ENCODE measurements around the gene PLPP1. TPM values are rescaled to one million over a fixed set of nuclear protein-coding genes. Genes with fewer than 3 reads are reported as not detected.

The PLPP1 gene
- polyA plus RNA-seq, 1 of the 3 experiments (the other 2 are of a cell fraction): 32.8 TPM

DNA sequence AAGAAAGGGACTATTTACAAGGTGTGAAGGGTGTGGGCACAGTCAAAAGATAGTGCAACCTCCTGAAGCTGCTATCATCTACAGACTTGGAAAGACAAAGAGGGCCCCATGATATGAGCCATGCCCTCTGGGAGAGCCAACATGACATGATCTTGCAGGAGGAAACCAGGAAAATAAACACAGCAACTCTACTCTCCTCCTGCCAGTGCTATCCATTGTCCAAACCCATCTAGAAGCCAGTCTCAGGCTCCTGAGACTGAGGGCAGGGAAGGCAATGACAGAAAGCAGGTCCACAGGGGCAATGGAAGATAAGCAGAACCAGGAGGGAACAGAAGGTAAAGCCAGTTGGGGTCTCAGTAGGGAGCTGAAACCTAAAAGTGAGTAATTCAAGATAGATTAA is 37.1 kb downstream of the PLPP1 start:
- Histone ChIP-seq H3K27me3 (ENCODE audit: insufficient read depth) (no peaks in the 10 kb centered on the region), H3K9me2 (no peaks in the 10 kb centered on the region), H2AFZ (ENCODE audit: low read depth) (no peak overlapping the region), H3K27ac (ENCODE audit: low read depth in 2 of 2, low read length in 1 of 2) (no peak overlapping the region), H3F3A (replicated peaks; ENCODE audit: insufficient read depth) (no peaks in the 10 kb centered on the region), H4K20me1 (ENCODE audit: insufficient read depth) (no peaks in the 10 kb centered on the region), H3K9ac (no peak overlapping the region), H3K9me3 (no peaks in the 10 kb centered on the region), H3K79me2 (ENCODE audit: insufficient read depth) (peaks cover 46% of the 10 kb centered on the region), H3K36me3 (replicated peaks in 1 of 2; ENCODE audit: control insufficient read depth in 1 of 2, insufficient read depth in 2 of 2, low read length in 1 of 2) (no peaks in the 10 kb centered on the region), H3K4me2 (no peak overlapping the region), H3K4me3 (ENCODE audit: low read depth in 2 of 2, low read length in 1 of 2) (no peak overlapping the region), H3K4me1 (ENCODE audit: control insufficient read depth in 1 of 2, insufficient read depth in 2 of 2, low read depth in 1 of 2, low read length in 1 of 2) (no peaks in the 10 kb centered on the region; a peak in 1 of 4 replicates)
- DNase-seq: no peak
- POLR2A ChIA-PET: no interaction called here
- CTCF ChIA-PET: no interaction called here
- TF ChIP-seq NRF1 (IDR thresholded peaks at IDR 0.05; ENCODE audit: low read depth, low read length) (no peak), POLR2AphosphoS5 (IDR thresholded peaks at IDR 0.05; ENCODE audit: low read depth, low read length) (no peak), TCF12 (IDR thresholded peaks at IDR 0.05) (no peak), GABPA (IDR thresholded peaks at IDR 0.05; ENCODE audit: low read depth) (no peak), RFX5 (IDR thresholded peaks at IDR 0.05; ENCODE audit: low read length) (no peak), CHD2 (IDR thresholded peaks at IDR 0.05; ENCODE audit: low read length, partially characterized antibody) (no peak), RAD21 (IDR thresholded peaks at IDR 0.05; ENCODE audit: low read length) (no peak), ELF1 (IDR thresholded peaks at IDR 0.05) (no peak), TAF1 (IDR thresholded peaks at IDR 0.05; ENCODE audit: borderline replicate concordance, low read depth, low read length) (no peak), SIN3A (IDR thresholded peaks at IDR 0.05; ENCODE audit: borderline replicate concordance, low read depth, low read length) (no peak)
- TF ChIP-seq, protein P1, sequence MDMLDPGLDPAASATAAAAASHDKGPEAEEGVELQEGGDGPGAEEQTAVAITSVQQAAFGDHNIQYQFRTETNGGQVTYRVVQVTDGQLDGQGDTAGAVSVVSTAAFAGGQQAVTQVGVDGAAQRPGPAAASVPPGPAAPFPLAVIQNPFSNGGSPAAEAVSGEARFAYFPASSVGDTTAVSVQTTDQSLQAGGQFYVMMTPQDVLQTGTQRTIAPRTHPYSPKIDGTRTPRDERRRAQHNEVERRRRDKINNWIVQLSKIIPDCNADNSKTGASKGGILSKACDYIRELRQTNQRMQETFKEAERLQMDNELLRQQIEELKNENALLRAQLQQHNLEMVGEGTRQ (IDR thresholded peaks at IDR 0.05; ENCODE audit: borderline replicate concordance, low read depth, low read length): no peak

DNA sequence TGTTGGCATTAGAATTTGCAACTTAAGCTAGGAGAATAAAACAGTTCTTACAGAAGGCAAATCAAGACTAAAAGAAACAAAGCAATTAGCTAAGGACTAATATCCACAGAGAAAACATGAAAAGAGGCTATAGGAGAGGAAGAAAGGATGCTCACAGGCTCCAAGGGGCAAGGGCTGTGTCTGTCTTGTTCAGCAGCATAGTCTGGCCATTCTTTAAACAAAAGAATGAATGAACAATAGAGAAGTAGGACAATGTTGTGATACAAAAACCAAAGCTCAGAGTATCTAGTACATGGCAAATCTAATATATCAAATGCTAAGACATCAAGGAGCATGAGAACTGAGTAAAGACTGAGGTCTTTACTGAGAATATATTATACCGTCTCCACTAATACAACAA is 39.5 kb downstream of the PLPP1 start:
- no peaks in the 10 kb centered on the region for H3K9me2 ChIP-seq
- no peaks in the 10 kb centered on the region for H4K20me1 ChIP-seq (ENCODE audit: insufficient read depth)
- DNase-seq: no peak
- WGBS (ENCODE audit: low lambda C conversion rate): 100% methylated on average over 1 of the region's 1 CpG
- TF ChIP-seq, protein P2, sequence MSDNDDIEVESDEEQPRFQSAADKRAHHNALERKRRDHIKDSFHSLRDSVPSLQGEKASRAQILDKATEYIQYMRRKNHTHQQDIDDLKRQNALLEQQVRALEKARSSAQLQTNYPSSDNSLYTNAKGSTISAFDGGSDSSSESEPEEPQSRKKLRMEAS (IDR thresholded peaks at IDR 0.05; ENCODE audit: low read depth): no peak
- no peak for TF ChIP-seq YY1 (IDR thresholded peaks at IDR 0.05; ENCODE audit: low read depth)
- TF ChIP-seq RFX5 (IDR thresholded peaks at IDR 0.05; ENCODE audit: low read length): no peak
- no peak for TF ChIP-seq TAF1 (IDR thresholded peaks at IDR 0.05; ENCODE audit: borderline replicate concordance, low read depth, low read length)
- no peak for TF ChIP-seq TEAD4 (IDR thresholded peaks at IDR 0.05; ENCODE audit: borderline replicate concordance, insufficient read depth)
- TF ChIP-seq, protein P1 (IDR thresholded peaks at IDR 0.05; ENCODE audit: borderline replicate concordance, low read depth, low read length): no peak
- no peak for TF ChIP-seq MXI1 (IDR thresholded peaks at IDR 0.05; ENCODE audit: low read depth, low read length)
- TF ChIP-seq CHD2 (IDR thresholded peaks at IDR 0.05; ENCODE audit: low read length, partially characterized antibody): no peak
- TF ChIP-seq FOSL2 (IDR thresholded peaks at IDR 0.05; ENCODE audit: borderline replicate concordance, low read depth): no peak
- no peak for TF ChIP-seq JUND (IDR thresholded peaks at IDR 0.05)
- TF ChIP-seq, protein P3, sequence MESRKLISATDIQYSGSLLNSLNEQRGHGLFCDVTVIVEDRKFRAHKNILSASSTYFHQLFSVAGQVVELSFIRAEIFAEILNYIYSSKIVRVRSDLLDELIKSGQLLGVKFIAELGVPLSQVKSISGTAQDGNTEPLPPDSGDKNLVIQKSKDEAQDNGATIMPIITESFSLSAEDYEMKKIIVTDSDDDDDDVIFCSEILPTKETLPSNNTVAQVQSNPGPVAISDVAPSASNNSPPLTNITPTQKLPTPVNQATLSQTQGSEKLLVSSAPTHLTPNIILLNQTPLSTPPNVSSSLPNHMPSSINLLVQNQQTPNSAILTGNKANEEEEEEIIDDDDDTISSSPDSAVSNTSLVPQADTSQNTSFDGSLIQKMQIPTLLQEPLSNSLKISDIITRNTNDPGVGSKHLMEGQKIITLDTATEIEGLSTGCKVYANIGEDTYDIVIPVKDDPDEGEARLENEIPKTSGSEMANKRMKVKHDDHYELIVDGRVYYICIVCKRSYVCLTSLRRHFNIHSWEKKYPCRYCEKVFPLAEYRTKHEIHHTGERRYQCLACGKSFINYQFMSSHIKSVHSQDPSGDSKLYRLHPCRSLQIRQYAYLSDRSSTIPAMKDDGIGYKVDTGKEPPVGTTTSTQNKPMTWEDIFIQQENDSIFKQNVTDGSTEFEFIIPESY (IDR thresholded peaks at IDR 0.05; ENCODE audit: borderline replicate concordance, low read depth): no peak
- no peak for TF ChIP-seq FOXJ3 (CRISPR knock-in tag; IDR thresholded peaks at IDR 0.05)
- TF ChIP-seq NFIC (IDR thresholded peaks at IDR 0.05; ENCODE audit: borderline replicate concordance): no peak
- TF ChIP-seq RCOR1 (IDR thresholded peaks at IDR 0.05; ENCODE audit: low read length): no peak
- TF ChIP-seq NRF1 (IDR thresholded peaks at IDR 0.05; ENCODE audit: low read depth, low read length): no peak
- TF ChIP-seq RAD21 (IDR thresholded peaks at IDR 0.05; ENCODE audit: low read length): no peak
- TF ChIP-seq SIN3A (IDR thresholded peaks at IDR 0.05; ENCODE audit: borderline replicate concordance, low read depth, low read length): no peak
- TF ChIP-seq MEF2A (IDR thresholded peaks at IDR 0.05; ENCODE audit: borderline replicate concordance, low read depth): no peak
- H3K4me2 ChIP-seq: no peak overlapping the region
- H3K27ac ChIP-seq (ENCODE audit: low read depth in 2 of 2, low read length in 1 of 2): no peak overlapping the region
- no peaks in the 10 kb centered on the region; a peak in 1 of 4 replicates for H3K4me1 ChIP-seq (ENCODE audit: control insufficient read depth in 1 of 2, insufficient read depth in 2 of 2, low read depth in 1 of 2, low read length in 1 of 2)
- no peak overlapping the region for H3K4me3 ChIP-seq (ENCODE audit: low read depth in 2 of 2, low read length in 1 of 2)
- no peaks in the 10 kb centered on the region for H3K9me3 ChIP-seq
- no peak overlapping the region for H2AFZ ChIP-seq (ENCODE audit: low read depth)
- H3F3A ChIP-seq (replicated peaks; ENCODE audit: insufficient read depth): no peaks in the 10 kb centered on the region
- H3K36me3 ChIP-seq (replicated peaks in 1 of 2; ENCODE audit: control insufficient read depth in 1 of 2, insufficient read depth in 2 of 2, low read length in 1 of 2): no peaks in the 10 kb centered on the region
- no peak overlapping the region for H3K9ac ChIP-seq
- ChIA-PET POLR2A (no interaction called here), CTCF (interaction anchor here (1.2 kb wide), 1 partner anchor 197 kb away, joined by 3 read pairs; no protein-coding TSS in a partner anchor)
- H3K27me3 ChIP-seq (ENCODE audit: insufficient read depth): no peaks in the 10 kb centered on the region
- peaks cover 55% of the 10 kb centered on the region for H3K79me2 ChIP-seq (ENCODE audit: insufficient read depth)

All from SK-N-SH (cell line).